ENCODE measurements around the gene STRA8.
A peak's percentile ranks its signal among the peaks of the same experiment; 100 is the strongest.
"Not testable (repeated sequence)": the region's sequence is repeated elsewhere in the genome, so short reads cannot be mapped to it uniquely, and the experiment has no call there.

Gene STRA8

GRCh38 chr7:135211946-135212685, 21.5 kb upstream of the STRA8 start:
- not testable (repeated sequence) for H3K36me3 ChIP-seq (ENCODE audit: control insufficient read depth in 1 of 2, insufficient read depth in 2 of 2, low read length in 2 of 2); H3K9ac ChIP-seq (ENCODE audit: low read length)
- H4K8ac ChIP-seq (ENCODE audit: low read depth, low read length) = peak overlapping the region; percentile 75

GRCh38 chr7:135213831-135214230, 19.8 kb upstream of the STRA8 start:
- Histone ChIP-seq H2AFZ (ENCODE audit: insufficient read depth, low read length, poor library complexity) (no peak overlapping the region), H3K14ac (ENCODE audit: low read length) (no peak overlapping the region), H3K36me3 (ENCODE audit: control insufficient read depth in 1 of 2, insufficient read depth in 2 of 2, low read length in 2 of 2) (no peaks in the 10 kb centered on the region), H4K91ac (ENCODE audit: low read depth, low read length) (no peak overlapping the region), H3K18ac (ENCODE audit: low read length) (no peak overlapping the region), H3K27me3 (ENCODE audit: insufficient read depth, low read length) (no peaks in the 10 kb centered on the region), H3K4me3 (ENCODE audit: low read depth, low read length) (no peak overlapping the region), H4K12ac (ENCODE audit: low read depth, low read length) (no peak overlapping the region), H3K4me2 (ENCODE audit: low read length) (no peak overlapping the region), H3K79me1 (ENCODE audit: low read length) (peaks cover 12% of the 10 kb centered on the region), H3K4ac (ENCODE audit: low read depth, low read length) (no peak overlapping the region), H3K27ac (ENCODE audit: low read depth, low read length) (peak overlapping the region; percentile 19), H3K79me2 (ENCODE audit: control insufficient read depth, insufficient read depth, low read length, poor library complexity) (peaks cover 8% of the 10 kb centered on the region), H2BK5ac (ENCODE audit: low read depth, low read length, poor library complexity) (no peak overlapping the region), H3K4me1 (ENCODE audit: control insufficient read depth in 1 of 2, insufficient read depth in 2 of 2, low read length in 2 of 2) (peaks cover 16 to 18% of the 10 kb centered on the region in 2 experiments), H3K23ac (ENCODE audit: low read length) (no peak overlapping the region), H3K9me3 (ENCODE audit: insufficient read depth, low read depth, low read length) (no peaks in the 10 kb centered on the region), H3K9ac (ENCODE audit: low read length) (no peak overlapping the region), H2BK120ac (ENCODE audit: insufficient read depth, low read length, poor library complexity) (peak overlapping the region; percentile 6), H2BK12ac (ENCODE audit: low read length) (peak overlapping the region; percentile 82), H2AK5ac (ENCODE audit: low read length) (no peak overlapping the region), H4K8ac (ENCODE audit: low read depth, low read length) (no peak overlapping the region)
- no CpG with 5 or more reads among the region's 2 CpGs for WGBS (ENCODE audit: extremely low coverage, insufficient coverage, insufficient read length)
- DNase-seq = peak; percentile 22 to 62

More at GRCh38 chr7:135211946-135212685, 21.5 kb upstream of the STRA8 start:
- Histone ChIP-seq H2BK12ac (ENCODE audit: low read length) (peak overlapping the region; percentile 46), H4K91ac (ENCODE audit: low read depth, low read length) (peak overlapping the region; percentile 72), H4K12ac (ENCODE audit: low read depth, low read length) (peak overlapping the region; percentile 57), H3K79me1 (ENCODE audit: low read length) (peaks cover 16% of the 10 kb centered on the region), H3K4me3 (ENCODE audit: low read depth, low read length) (peak overlapping the region; percentile 71), H3K4ac (ENCODE audit: low read depth, low read length) (peak overlapping the region; percentile 38), H2AFZ (ENCODE audit: insufficient read depth, low read length, poor library complexity) (peak overlapping the region; percentile 80), H3K14ac (ENCODE audit: low read length) (peak overlapping the region; percentile 73), H2BK120ac (ENCODE audit: insufficient read depth, low read length, poor library complexity) (peak overlapping the region; percentile 62), H2BK5ac (ENCODE audit: low read depth, low read length, poor library complexity) (peak overlapping the region; percentile 73), H3K27ac (ENCODE audit: low read depth, low read length) (peak overlapping the region; percentile 4), H3K4me1 (ENCODE audit: control insufficient read depth in 1 of 2, insufficient read depth in 2 of 2, low read length in 2 of 2) (peaks cover 30 to 34% of the 10 kb centered on the region in 2 experiments), H3K18ac (ENCODE audit: low read length) (peak overlapping the region; percentile 71), H3K4me2 (ENCODE audit: low read length) (peak overlapping the region; percentile 55)
- peak; percentile 17 to 66 for DNase-seq
- no CpG with 5 or more reads among the region's 30 CpGs for WGBS (ENCODE audit: extremely low coverage, insufficient coverage, insufficient read length)
- not testable (repeated sequence) for H3K27me3 ChIP-seq (ENCODE audit: insufficient read depth, low read length); H2AK5ac ChIP-seq (ENCODE audit: low read length); H3K9me3 ChIP-seq (ENCODE audit: insufficient read depth, low read depth, low read length); H3K79me2 ChIP-seq (ENCODE audit: control insufficient read depth, insufficient read depth, low read length, poor library complexity); H3K23ac ChIP-seq (ENCODE audit: low read length)

GRCh38 chr7:135215180-135215579, 18.5 kb upstream of the STRA8 start:
- Histone ChIP-seq H3K27me3 (ENCODE audit: insufficient read depth, low read length) (no peaks in the 10 kb centered on the region), H2BK12ac (ENCODE audit: low read length) (no peak overlapping the region), H3K79me2 (ENCODE audit: control insufficient read depth, insufficient read depth, low read length, poor library complexity) (peaks cover 8% of the 10 kb centered on the region), H3K18ac (ENCODE audit: low read length) (no peak overlapping the region), H3K14ac (ENCODE audit: low read length) (no peak overlapping the region), H3K79me1 (ENCODE audit: low read length) (peaks cover 12% of the 10 kb centered on the region), H2BK120ac (ENCODE audit: insufficient read depth, low read length, poor library complexity) (no peak overlapping the region), H4K91ac (ENCODE audit: low read depth, low read length) (no peak overlapping the region), H3K4me1 (ENCODE audit: control insufficient read depth in 1 of 2, insufficient read depth in 2 of 2, low read length in 2 of 2) (peaks cover 12 to 14% of the 10 kb centered on the region in 2 experiments), H3K4ac (ENCODE audit: low read depth, low read length) (no peak overlapping the region), H3K36me3 (ENCODE audit: control insufficient read depth in 1 of 2, insufficient read depth in 2 of 2, low read length in 2 of 2) (no peaks in the 10 kb centered on the region), H3K4me3 (ENCODE audit: low read depth, low read length) (no peak overlapping the region), H3K9me3 (ENCODE audit: insufficient read depth, low read depth, low read length) (no peaks in the 10 kb centered on the region), H3K23ac (ENCODE audit: low read length) (no peak overlapping the region), H3K27ac (ENCODE audit: low read depth, low read length) (no peak overlapping the region), H2AK5ac (ENCODE audit: low read length) (no peak overlapping the region), H3K9ac (ENCODE audit: low read length) (no peak overlapping the region), H2AFZ (ENCODE audit: insufficient read depth, low read length, poor library complexity) (no peak overlapping the region), H4K12ac (ENCODE audit: low read depth, low read length) (no peak overlapping the region), H2BK5ac (ENCODE audit: low read depth, low read length, poor library complexity) (no peak overlapping the region), H3K4me2 (ENCODE audit: low read length) (no peak overlapping the region), H4K8ac (ENCODE audit: low read depth, low read length) (no peak overlapping the region)
- no peak for DNase-seq
- no CpG with 5 or more reads among the region's 4 CpGs for WGBS (ENCODE audit: extremely low coverage, insufficient coverage, insufficient read length)

- no peaks in the 10 kb centered on the region for H3K27me3 ChIP-seq (ENCODE audit: insufficient read depth, low read length)
- H3K14ac ChIP-seq (ENCODE audit: low read length) = no peak overlapping the region
- no peak overlapping the region for H4K91ac ChIP-seq (ENCODE audit: low read depth, low read length)
- peaks cover 12% of the 10 kb centered on the region for H3K79me1 ChIP-seq (ENCODE audit: low read length)
- no peak overlapping the region for H3K4ac ChIP-seq (ENCODE audit: low read depth, low read length)
- H2BK12ac ChIP-seq (ENCODE audit: low read length) = no peak overlapping the region
- H2AFZ ChIP-seq (ENCODE audit: insufficient read depth, low read length, poor library complexity) = no peak overlapping the region
- no peak for DNase-seq
- H3K79me2 ChIP-seq (ENCODE audit: control insufficient read depth, insufficient read depth, low read length, poor library complexity) = peaks cover 8% of the 10 kb centered on the region
- WGBS (ENCODE audit: extremely low coverage, insufficient coverage, insufficient read length) = no CpG with 5 or more reads among the region's 3 CpGs
- no peak overlapping the region for H3K9ac ChIP-seq (ENCODE audit: low read length)
- no peak overlapping the region for H3K18ac ChIP-seq (ENCODE audit: low read length)
- no peak overlapping the region for H2BK5ac ChIP-seq (ENCODE audit: low read depth, low read length, poor library complexity)
- no peak overlapping the region for H3K23ac ChIP-seq (ENCODE audit: low read length)
- H3K9me3 ChIP-seq (ENCODE audit: insufficient read depth, low read depth, low read length) = no peaks in the 10 kb centered on the region
- no peak overlapping the region for H3K4me3 ChIP-seq (ENCODE audit: low read depth, low read length)
- H2AK5ac ChIP-seq (ENCODE audit: low read length) = no peak overlapping the region
- no peaks in the 10 kb centered on the region for H3K36me3 ChIP-seq (ENCODE audit: control insufficient read depth in 1 of 2, insufficient read depth in 2 of 2, low read length in 2 of 2)
- H3K4me1 ChIP-seq (ENCODE audit: control insufficient read depth in 1 of 2, insufficient read depth in 2 of 2, low read length in 2 of 2) = peaks cover 8 to 9% of the 10 kb centered on the region in 2 experiments
- H4K12ac ChIP-seq (ENCODE audit: low read depth, low read length) = no peak overlapping the region
- H4K8ac ChIP-seq (ENCODE audit: low read depth, low read length) = no peak overlapping the region
- H3K27ac ChIP-seq (ENCODE audit: low read depth, low read length) = no peak overlapping the region
- H3K4me2 ChIP-seq (ENCODE audit: low read length) = no peak overlapping the region
- H2BK120ac ChIP-seq (ENCODE audit: insufficient read depth, low read length, poor library complexity) = no peak overlapping the region
Observed at GRCh38 chr7:135215698-135216097, 17.9 kb upstream of the STRA8 start.

Data from trophoblast cell (in vitro differentiated cells and primary cell).